Esophagus (tissue), 2 donors: ENCODE results near the gene TBL1Y. TPM values are rescaled to one million over a fixed set of nuclear protein-coding genes. Genes with fewer than 3 reads are reported as not detected.

Experiments used
- polyA plus RNA-seq, 2 donors: library from polyadenylated mRNA; stranded (reverse); fragments of 200-250 nt; gene quantifications; one replicate each; pipeline ENCODE4 v1.2.3, GENCODE V29; 2013
- donor health status: healthy with polysubstance abuse.
- donor health status: Bipolar disorder and iron deficiency.

Gene TBL1Y
- polyA plus RNA-seq, 2 donors: 0.24 TPM; not detected in 1

Other genes starting within 250 kb of the TBL1Y start
- not detected for gene AMELY, start 1.1 kb downstream of the TBL1Y start, polyA plus RNA-seq